Chondrocyte (in vitro differentiated cells): Measurements from ENCODE around the gene CYP24A1. TPM values are rescaled to one million over a fixed set of nuclear protein-coding genes. Genes with fewer than 3 reads are reported as not detected.

Experiments used
- DNase-seq: peaks from one replicate; pipeline ENCODE4 v3.0.0; 2021; ENCODE audit warnings: mixed read lengths, low spot score
- H3K27ac Mint-ChIP-seq: one replicate; pipeline ENCODE4 v1.8.0; 2021; ENCODE audit warnings: mild to moderate bottlenecking, moderate library complexity, mixed read lengths; ENCODE audit not compliant: unreplicated experiment
- H3K27me3 Mint-ChIP-seq: 2 replicates; pipeline ENCODE4 v1.8.0; 2021; ENCODE audit warnings: low read depth, mixed read lengths
- H3K36me3 Mint-ChIP-seq: 2 replicates; pipeline ENCODE4 v1.8.0; 2021; ENCODE audit warnings: low read depth, mixed read lengths
- H3K4me1 Mint-ChIP-seq: 2 replicates; pipeline ENCODE4 v1.8.0; 2021; ENCODE audit warnings: low read depth, mild to moderate bottlenecking, mixed read lengths
- H3K4me3 Mint-ChIP-seq: one replicate; pipeline ENCODE4 v1.8.0; 2021; ENCODE audit warnings: mild to moderate bottlenecking, moderate library complexity, mixed read lengths; ENCODE audit not compliant: unreplicated experiment
- H3K9me3 Mint-ChIP-seq: 2 replicates; pipeline ENCODE4 v1.8.0; 2021; ENCODE audit warnings: low read depth, mixed read lengths
- CTCF ChIP-seq: fragments of 200-600 bp; sonication (generic); IDR thresholded peaks from 2 replicates; pipeline ENCODE4 v1.5.0; 2021; ENCODE audit warnings: antibody characterized with exemption, mild to moderate bottlenecking, moderate library complexity
- total RNA-seq: library from RNA; stranded (reverse); gene quantifications from 3 replicates; pipeline ENCODE4 v1.2.1, GENCODE V29; 2021

The CYP24A1 gene
- total RNA-seq, 1 donor from 2014 or later = not detected

GRCh38 chr20:54197621-54198604 is 24.1 kb upstream of the CYP24A1 start:
- no peaks in the 10 kb centered on the region for H3K36me3 Mint-ChIP-seq
- DNase-seq = no peak
- peaks cover 12% of the 10 kb centered on the region for H3K27me3 Mint-ChIP-seq
- TF ChIP-seq CTCF = peak; percentile 46
- no peaks in the 10 kb centered on the region for H3K9me3 Mint-ChIP-seq
- no peak overlapping the region for H3K27ac Mint-ChIP-seq
- H3K4me1 Mint-ChIP-seq = no peaks in the 10 kb centered on the region
- H3K4me3 Mint-ChIP-seq = no peak overlapping the region

- H3K36me3 Mint-ChIP-seq = no peaks in the 10 kb centered on the region
- no peak overlapping the region for H3K4me3 Mint-ChIP-seq
- H3K27me3 Mint-ChIP-seq = peaks cover 11% of the 10 kb centered on the region
- H3K27ac Mint-ChIP-seq = no peak overlapping the region
- no peaks in the 10 kb centered on the region for H3K4me1 Mint-ChIP-seq
- DNase-seq = no peak
- no peak for TF ChIP-seq CTCF
- H3K9me3 Mint-ChIP-seq = no peaks in the 10 kb centered on the region
These were observed 22.0 kb upstream of the CYP24A1 start for GRCh38 chr20:54195483-54196472.

GRCh38 chr20:54194724-54195438 is 21.1 kb upstream of the CYP24A1 start:
- Mint-ChIP-seq H3K4me1 (no peaks in the 10 kb centered on the region), H3K36me3 (no peaks in the 10 kb centered on the region), H3K27ac (no peak overlapping the region), H3K27me3 (peaks cover 11% of the 10 kb centered on the region), H3K9me3 (no peaks in the 10 kb centered on the region), H3K4me3 (no peak overlapping the region)
- no peak for TF ChIP-seq CTCF
- DNase-seq = no peak

GRCh38 chr20:54193817-54194216 is 20.0 kb upstream of the CYP24A1 start:
- Mint-ChIP-seq H3K27ac (no peak overlapping the region), H3K4me3 (no peak overlapping the region), H3K9me3 (no peaks in the 10 kb centered on the region), H3K36me3 (no peaks in the 10 kb centered on the region), H3K27me3 (peaks cover 11% of the 10 kb centered on the region), H3K4me1 (no peaks in the 10 kb centered on the region)
- no peak for DNase-seq
- no peak for TF ChIP-seq CTCF
